PC-3 (cell line): Measurements from ENCODE around the gene HOXD4. TPM values are rescaled to one million over a fixed set of nuclear protein-coding genes. Genes with fewer than 3 reads are reported as not detected.
A peak's percentile ranks its signal among the peaks of the same experiment; 100 is the strongest.

Source experiments
- ATAC-seq: fragments of 200-7000 bp; cut with Tn5 transposase; 2 replicates; pipeline ENCODE4 v1.9.1; 2020; ENCODE audit warnings: mild to moderate bottlenecking, moderate library complexity
- BruUV-seq: library from RNA; stranded (reverse); fragments of 400-500 nt; replicated peaks from 2 replicates; lab custom pipeline; 2021; lab: Mats Ljungman, UMichigan
- CTCF ChIA-PET: fragments of 300-600 bp; sonication (Branson Sonifier 250); formaldehyde crosslinking; loops from one replicate; lab custom pipeline; 2022; ENCODE audit warnings: antibody characterized with exemption; lab: Charles Lee
- POLR2A ChIA-PET: fragments of 300-600 bp; sonication (Branson Sonifier 250); formaldehyde crosslinking; loops from one replicate; lab custom pipeline; 2022; ENCODE audit warnings: antibody characterized with exemption; ENCODE audit not compliant: unreplicated experiment; lab: Charles Lee
- DNase-seq: peaks from one replicate; pipeline ENCODE4 v3.0.0-alpha.2; 2015
- H2AFZ ChIP-seq: fragments of 300-600 bp; sonication (generic); 2 replicates; pipeline ENCODE4 v1.6.0; 2016; ENCODE audit warnings: antibody characterized with exemption, low read length
- H3F3A ChIP-seq: fragments of 300-600 bp; sonication (generic); one replicate; pipeline ENCODE4 v1.6.0; 2017; ENCODE audit warnings: antibody characterized with exemption, low read length, control low read depth, mild to moderate bottlenecking; ENCODE audit not compliant: unreplicated experiment
- H3K27ac ChIP-seq: fragments of 300-600 bp; sonication (generic); 2 replicates; pipeline ENCODE4 v1.5.1; 2016; ENCODE audit warnings: mild to moderate bottlenecking, low read length
- H3K27me3 ChIP-seq: fragments of 300-600 bp; sonication (generic); 2 replicates; pipeline ENCODE4 v1.6.1; 2016; ENCODE audit warnings: low read length, mixed read lengths
- H3K36me3 ChIP-seq: fragments of 300-600 bp; sonication (generic); 2 replicates; pipeline ENCODE4 v1.6.1; 2016; ENCODE audit warnings: low read depth, mixed run types, low read length, mixed read lengths
- H3K4me1 ChIP-seq: fragments of 300-600 bp; sonication (generic); 2 replicates; pipeline ENCODE4 v1.5.1; 2016; ENCODE audit warnings: low read length; ENCODE audit not compliant: insufficient read depth
- H3K4me2 ChIP-seq: fragments of 300-600 bp; sonication (generic); 2 replicates; pipeline ENCODE4 v1.6.0; 2016; ENCODE audit warnings: low read length
- H3K4me3 ChIP-seq: fragments of 300-600 bp; sonication (generic); 2 replicates; pipeline ENCODE4 v1.5.1; 2016; ENCODE audit warnings: mild to moderate bottlenecking, low read length, mixed read lengths
- H3K79me2 ChIP-seq: fragments of 300-600 bp; sonication (generic); 2 replicates; pipeline ENCODE4 v1.6.1; 2017; ENCODE audit warnings: low read length, mixed read lengths
- H3K9ac ChIP-seq: fragments of 300-600 bp; sonication (generic); 2 replicates; pipeline ENCODE4 v1.6.0; 2016; ENCODE audit warnings: mild to moderate bottlenecking, low read length
- H3K9me2 ChIP-seq: fragments of 300-600 bp; sonication (generic); replicated peaks from 2 replicates; pipeline ENCODE4 v1.6.1; 2016; ENCODE audit warnings: mixed run types, low read length, mixed read lengths
- H3K9me3 ChIP-seq: fragments of 300-600 bp; sonication (generic); 2 replicates; pipeline ENCODE4 v1.6.1; 2016; ENCODE audit warnings: low read length, mixed read lengths
- H4K20me1 ChIP-seq: fragments of 300-600 bp; sonication (generic); 2 replicates; pipeline ENCODE4 v1.6.1; 2016; ENCODE audit warnings: low read length, mixed read lengths
- CTCF ChIP-seq: fragments of 300-600 bp; sonication (generic); conservative IDR thresholded peaks from 2 replicates; pipeline ENCODE4 v1.5.1; 2017; ENCODE audit warnings: antibody characterized with exemption, low read depth, mild to moderate bottlenecking, low read length
- EZH2 ChIP-seq: fragments of 300-600 bp; sonication (generic); IDR thresholded peaks from one replicate; pipeline ENCODE4 v1.6.1; 2017; ENCODE audit warnings: antibody characterized with exemption, mild to moderate bottlenecking, low read length; ENCODE audit not compliant: unreplicated experiment
- EZH2phosphoT487 ChIP-seq: fragments of 300-600 bp; sonication (generic); IDR thresholded peaks from 2 replicates; pipeline ENCODE4 v1.6.1; 2018; ENCODE audit warnings: mild to moderate bottlenecking, antibody characterized with exemption, low read length, borderline replicate concordance
- intact Hi-C: fragments of 100-400 bp; cut with micrococcal nuclease; formaldehyde crosslinking; loops from 2 replicates; pipeline ENCODE4 v1.9.0; 2023
- microRNA-seq: library from miRNA; unstranded; fragments of <30 nt; microRNA quantifications from one replicate; pipeline ENCODE4 v1.1.0, GENCODE V29; 2020; ENCODE audit not compliant: unreplicated experiment
- total RNA-seq: library from RNA; depleted of rRNA; stranded (reverse); fragments of >200 nt; gene quantifications from 2 replicates; pipeline ENCODE4 v1.2.3, GENCODE V29; 2014; rRNA removed

HOXD4 gene
- total RNA-seq, 1 experiment from 2014 or later: 0.29 TPM

GRCh38 chr2:176200971-176201370 is 49.6 kb downstream of the HOXD4 start:
- no peaks in the 10 kb centered on the region for H3K36me3 ChIP-seq
- ChIA-PET CTCF (no interaction called here), POLR2A (no interaction called here)
- intact Hi-C loops: no loop called here
- no peaks in the 10 kb centered on the region for H3K27me3 ChIP-seq
- H2AFZ ChIP-seq: no peak overlapping the region
- DNase-seq (no peak), ATAC-seq (no peak)
- H3K4me1 ChIP-seq: peaks cover 8% of the 10 kb centered on the region; the same call in 1 of the 2 replicates
- H3K9ac ChIP-seq: no peak overlapping the region
- BruUV-seq: no TSS peak
- H3K27ac ChIP-seq: no peak overlapping the region
- no peaks in the 10 kb centered on the region for H3K79me2 ChIP-seq
- no peaks in the 10 kb centered on the region for H4K20me1 ChIP-seq
- no peaks in the 10 kb centered on the region for H3K9me2 ChIP-seq
- no peaks in the 10 kb centered on the region for H3K9me3 ChIP-seq
- TF ChIP-seq EZH2: no peak
- TF ChIP-seq CTCF: no peak
- TF ChIP-seq EZH2phosphoT487: no peak
- H3F3A ChIP-seq: no peaks in the 10 kb centered on the region
- H3K4me2 ChIP-seq: no peak overlapping the region
- H3K4me3 ChIP-seq: no peak overlapping the region

- Histone ChIP-seq H3K4me1 (peaks cover 8% of the 10 kb centered on the region; the same call in 1 of the 2 replicates), H3K79me2 (no peaks in the 10 kb centered on the region), H3F3A (no peaks in the 10 kb centered on the region), H3K9me2 (no peaks in the 10 kb centered on the region), H3K36me3 (no peaks in the 10 kb centered on the region), H3K4me2 (no peak overlapping the region), H3K9me3 (no peaks in the 10 kb centered on the region), H3K9ac (no peak overlapping the region), H2AFZ (no peak overlapping the region), H4K20me1 (no peaks in the 10 kb centered on the region), H3K27me3 (no peaks in the 10 kb centered on the region), H3K27ac (no peak overlapping the region), H3K4me3 (no peak overlapping the region)
- no TSS peak for BruUV-seq
- no peak for TF ChIP-seq EZH2
- no peak for TF ChIP-seq EZH2phosphoT487
- TF ChIP-seq CTCF: no peak
- POLR2A ChIA-PET: no interaction called here
- intact Hi-C loops: no loop called here
- CTCF ChIA-PET: no interaction called here
- ATAC-seq: no peak
- DNase-seq: no peak
These were observed 51.1 kb downstream of the HOXD4 start for GRCh38 chr2:176202491-176202890.

Small RNA genes within 50 kb of the gene (microRNA-seq; reads per million reads assigned to microRNA genes)
- 3,389 reads per million, percentile 91 among the genes with 10 or more reads in this experiment for gene MIR10B

Other genes starting within 250 kb of the HOXD4 start
- gene LNPK, start 149.3 kb upstream of the HOXD4 start, total RNA-seq: 19.5 and 21.9 TPM in 2 replicates
- gene EVX2, start 67.6 kb upstream of the HOXD4 start, total RNA-seq: not detected in 2 replicates
- gene HOXD13, start 58.8 kb upstream of the HOXD4 start, total RNA-seq: 0.36 and 0.46 TPM in 2 replicates
- gene HOXD12, start 51.8 kb upstream of the HOXD4 start, total RNA-seq: not detected in 2 replicates
- gene HOXD11, start 44.3 kb upstream of the HOXD4 start, total RNA-seq: not detected in 2 replicates
- not detected in 2 replicates for gene HOXD10, start 34.8 kb upstream of the HOXD4 start, total RNA-seq
- gene HOXD9, start 28.8 kb upstream of the HOXD4 start, total RNA-seq: not detected in 2 replicates
- 1.9 and 2.9 TPM in 2 replicates for gene HOXD8, start 21.8 kb upstream of the HOXD4 start, total RNA-seq
- 3.0 and 4.4 TPM in 2 replicates for gene HOXD3, start 5.8 kb downstream of the HOXD4 start, total RNA-seq
- not detected in 2 replicates for gene HOXD1, start 37.1 kb downstream of the HOXD4 start, total RNA-seq
- 33.3 and 54.5 TPM in 2 replicates for gene MTX2, start 117.9 kb downstream of the HOXD4 start, total RNA-seq